Keratinocyte (primary cell): ENCODE data around the gene FABP3.

Experiments used
- EZH2 ChIP-seq: IDR thresholded peaks from one replicate; pipeline ENCODE4 v1.6.1; 2012; ENCODE audit warnings: inconsistent platforms, mild to moderate bottlenecking, low read length, moderate library complexity
- TF ChIP-seq, protein P1 (sequence below), 3 experiments: IDR thresholded peaks in 1 of 3; conservative IDR thresholded peaks in 1 of 3; optimal IDR thresholded peaks in 1 of 3; 2 replicates in 2 of 3; 3 replicates in 1 of 3; pipeline versions ENCODE3 to v1.5.1; 2011; ENCODE audit warnings: low read length in 3 of 3, mild to moderate bottlenecking in 3 of 3, moderate library complexity in 2 of 3, control low read depth in 1 of 3, inconsistent platforms in 1 of 3; ENCODE audit not compliant: insufficient read depth in 2 of 3; ENCODE audit errors: extremely low read depth in 1 of 3

DNA sequence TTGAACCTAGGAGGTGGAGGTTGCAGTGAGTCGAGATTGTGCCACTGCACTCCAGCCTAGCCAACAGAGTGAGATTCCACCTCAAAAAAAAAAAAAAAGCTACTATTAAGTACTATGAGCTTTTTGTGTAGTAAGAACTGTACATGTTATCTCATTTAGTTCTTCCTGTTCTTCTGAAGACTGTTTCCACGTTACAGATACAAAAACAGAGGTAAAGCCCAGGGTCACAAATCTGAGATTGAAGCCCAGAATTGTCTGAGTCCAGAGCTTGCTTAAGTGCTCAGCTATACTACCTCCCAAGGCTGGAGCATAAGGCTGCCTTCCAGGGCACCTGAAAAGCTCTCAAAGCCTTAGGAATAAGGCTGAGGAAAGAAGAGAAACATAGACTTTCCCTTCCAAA lies 2.9 kb downstream of the FABP3 start:
- TF ChIP-seq, protein P1, sequence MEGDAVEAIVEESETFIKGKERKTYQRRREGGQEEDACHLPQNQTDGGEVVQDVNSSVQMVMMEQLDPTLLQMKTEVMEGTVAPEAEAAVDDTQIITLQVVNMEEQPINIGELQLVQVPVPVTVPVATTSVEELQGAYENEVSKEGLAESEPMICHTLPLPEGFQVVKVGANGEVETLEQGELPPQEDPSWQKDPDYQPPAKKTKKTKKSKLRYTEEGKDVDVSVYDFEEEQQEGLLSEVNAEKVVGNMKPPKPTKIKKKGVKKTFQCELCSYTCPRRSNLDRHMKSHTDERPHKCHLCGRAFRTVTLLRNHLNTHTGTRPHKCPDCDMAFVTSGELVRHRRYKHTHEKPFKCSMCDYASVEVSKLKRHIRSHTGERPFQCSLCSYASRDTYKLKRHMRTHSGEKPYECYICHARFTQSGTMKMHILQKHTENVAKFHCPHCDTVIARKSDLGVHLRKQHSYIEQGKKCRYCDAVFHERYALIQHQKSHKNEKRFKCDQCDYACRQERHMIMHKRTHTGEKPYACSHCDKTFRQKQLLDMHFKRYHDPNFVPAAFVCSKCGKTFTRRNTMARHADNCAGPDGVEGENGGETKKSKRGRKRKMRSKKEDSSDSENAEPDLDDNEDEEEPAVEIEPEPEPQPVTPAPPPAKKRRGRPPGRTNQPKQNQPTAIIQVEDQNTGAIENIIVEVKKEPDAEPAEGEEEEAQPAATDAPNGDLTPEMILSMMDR (optimal IDR thresholded peaks at IDR 0.05 in 1 of 3, IDR thresholded peaks at IDR 0.05 in 1 of 3, conservative IDR thresholded peaks at IDR 0.05 in 1 of 3; ENCODE audit: extremely low read depth in 1 of 3, insufficient read depth in 2 of 3, low read length in 3 of 3), result no peak
- TF ChIP-seq EZH2, result no peak
